Vagina (tissue), 2 donors: ENCODE measurements around the gene FBXW5. TPM values are rescaled to one million over a fixed set of nuclear protein-coding genes. Genes with fewer than 3 reads are reported as not detected.

Source experiments
- DNase-seq, 2 donors: peaks; one replicate each; pipeline ENCODE4 v3.0.0-alpha.2; 2017; ENCODE audit errors: extremely low spot score in 2 of 2
- H3K27ac ChIP-seq: fragments of 200-600 bp; sonication (generic); one replicate; pipeline ENCODE4 v1.5.1; 2019
- H3K27me3 ChIP-seq: fragments of 200-600 bp; sonication (generic); one replicate; pipeline ENCODE4 v1.5.1; 2019
- H3K36me3 ChIP-seq, 2 donors: fragments of 200-600 bp; sonication (generic); one replicate each; pipeline ENCODE4 v1.5.1; 2017 to 2019
- H3K4me1 ChIP-seq: fragments of 200-600 bp; sonication (generic); one replicate; pipeline ENCODE4 v1.5.1; 2019
- H3K4me3 ChIP-seq, 2 donors: fragments of 200-600 bp; sonication (generic); 1 replicate in 1 of 2; 2 replicates in 1 of 2; pipeline ENCODE4 v1.5.1; 2016 to 2019
- H3K9me3 ChIP-seq: fragments of 200-600 bp; sonication (generic); one replicate; pipeline ENCODE4 v1.5.1; 2019
- CTCF ChIP-seq, 3 experiments: fragments of 450-650 bp in 2 of 3; fragments of 200-600 bp in 1 of 3; sonication (generic) in 1 of 3; IDR thresholded peaks; one replicate each; pipeline ENCODE4 v1.5.1; 2017 to 2019; ENCODE audit warnings: antibody characterized with exemption in 3 of 3, mild to moderate bottlenecking in 2 of 3, moderate library complexity in 2 of 3
- POLR2A ChIP-seq, 2 donors: fragments of 450-650 bp; IDR thresholded peaks; one replicate each; pipeline ENCODE4 v1.6.1; 2017; ENCODE audit warnings: antibody characterized with exemption in 2 of 2, mild to moderate bottlenecking in 2 of 2, moderate library complexity in 2 of 2
- POLR2AphosphoS5 ChIP-seq, 2 donors: sonication (generic); formaldehyde crosslinking; IDR thresholded peaks; one replicate each; pipeline ENCODE4 v1.9.0; 2017; ENCODE audit warnings: antibody characterized with exemption in 2 of 2, mild to moderate bottlenecking in 2 of 2, low read depth in 1 of 2; ENCODE audit not compliant: insufficient read depth in 1 of 2
- intact Hi-C: fragments of 100-400 bp; cut with DNase I; formaldehyde crosslinking; loops from one replicate; pipeline ENCODE4 v1.15.1; 2023
- total RNA-seq: library from RNA; depleted of rRNA; stranded (reverse); fragments of >200 nt; gene quantifications from one replicate; pipeline ENCODE4 v1.2.3, GENCODE V29; 2016

Gene FBXW5
- total RNA-seq, 1 donor from 2014 or later = 125 TPM

- DNase-seq = no peak
- TF ChIP-seq POLR2AphosphoS5 (IDR thresholded peaks at IDR 0.05; ENCODE audit: insufficient read depth in 1 of 2, low read depth in 1 of 2) = no peak
- TF ChIP-seq POLR2A (IDR thresholded peaks at IDR 0.05) = no peak
- TF ChIP-seq CTCF (IDR thresholded peaks at IDR 0.05) = no peak
- peaks cover 69% of the 10 kb centered on the region for H3K4me1 ChIP-seq
- no peaks in the 10 kb centered on the region for H3K9me3 ChIP-seq
- H3K27ac ChIP-seq = no peak overlapping the region
- H3K27me3 ChIP-seq = no peaks in the 10 kb centered on the region
- no peak overlapping the region for H3K4me3 ChIP-seq
- H3K36me3 ChIP-seq = peaks cover 0 to 12% of the 10 kb centered on the region in 2 donors
- intact Hi-C loops = no loop called here
Observed at GRCh38 chr9:136947028-136947891, 2.7 kb upstream of the FBXW5 start.

- Histone ChIP-seq H3K4me1 (peaks cover 60% of the 10 kb centered on the region), H3K4me3 (no peak overlapping the region), H3K27ac (no peak overlapping the region), H3K27me3 (no peaks in the 10 kb centered on the region), H3K36me3 (peaks cover 0 to 20% of the 10 kb centered on the region in 2 donors), H3K9me3 (no peaks in the 10 kb centered on the region)
- TF ChIP-seq POLR2AphosphoS5 (IDR thresholded peaks at IDR 0.05; ENCODE audit: insufficient read depth in 1 of 2, low read depth in 1 of 2) (no peak), CTCF (IDR thresholded peaks at IDR 0.05) (no peak), POLR2A (IDR thresholded peaks at IDR 0.05) (no peak)
- no peak for DNase-seq
- intact Hi-C loops = no loop called here
Observed at GRCh38 chr9:136946228-136947027, 1.9 kb upstream of the FBXW5 start.

- no peaks in the 10 kb centered on the region for H3K9me3 ChIP-seq
- no peak overlapping the region for H3K4me3 ChIP-seq
- H3K4me1 ChIP-seq = peaks cover 54% of the 10 kb centered on the region
- TF ChIP-seq CTCF (IDR thresholded peaks at IDR 0.05) = no peak
- no peak for TF ChIP-seq POLR2A (IDR thresholded peaks at IDR 0.05)
- TF ChIP-seq POLR2AphosphoS5 (IDR thresholded peaks at IDR 0.05; ENCODE audit: insufficient read depth in 1 of 2, low read depth in 1 of 2) = no peak
- no peak overlapping the region for H3K27ac ChIP-seq
- intact Hi-C loops = loop anchor here (2.0 kb wide), 1 partner anchor 97 kb away; the partner anchor contains the start of gene PHPT1
- DNase-seq = no peak
- no peaks in the 10 kb centered on the region for H3K27me3 ChIP-seq
- H3K36me3 ChIP-seq = peaks cover 0 to 29% of the 10 kb centered on the region in 2 donors
Observed at GRCh38 chr9:136945333-136946227, 1.0 kb upstream of the FBXW5 start.

GRCh38 chr9:136944212-136944518 is 373 bp downstream of the FBXW5 start:
- Histone ChIP-seq H3K4me3 (peak overlapping the region; percentile 60 to 83), H3K4me1 (peaks cover 42% of the 10 kb centered on the region), H3K9me3 (no peaks in the 10 kb centered on the region), H3K36me3 (peaks cover 0 to 38% of the 10 kb centered on the region in 2 donors), H3K27me3 (no peaks in the 10 kb centered on the region), H3K27ac (peak overlapping the region; percentile 77)
- no peak for DNase-seq
- intact Hi-C loops = loop anchor here (2.0 to 5.0 kb wide), 2 partner anchors 83 to 95 kb away; partner anchors contain the start of genes ABCA2 and PHPT1
- TF ChIP-seq CTCF (IDR thresholded peaks at IDR 0.05) (no peak), POLR2AphosphoS5 (IDR thresholded peaks at IDR 0.05; ENCODE audit: insufficient read depth in 1 of 2, low read depth in 1 of 2) (no peak), POLR2A (IDR thresholded peaks at IDR 0.05) (no peak)
